GM18873 (cell line): ENCODE data around the gene UQCC2.

Experiments used
- ATAC-seq: cut with Tn5 transposase; IDR thresholded peaks from one replicate; pipeline ENCODE4 v1.9.1; 2021; ENCODE audit warnings: mild to moderate bottlenecking, moderate library complexity, moderate number of reproducible peaks; ENCODE audit not compliant: unreplicated experiment, low FRiP score

UQCC2 gene

DNA sequence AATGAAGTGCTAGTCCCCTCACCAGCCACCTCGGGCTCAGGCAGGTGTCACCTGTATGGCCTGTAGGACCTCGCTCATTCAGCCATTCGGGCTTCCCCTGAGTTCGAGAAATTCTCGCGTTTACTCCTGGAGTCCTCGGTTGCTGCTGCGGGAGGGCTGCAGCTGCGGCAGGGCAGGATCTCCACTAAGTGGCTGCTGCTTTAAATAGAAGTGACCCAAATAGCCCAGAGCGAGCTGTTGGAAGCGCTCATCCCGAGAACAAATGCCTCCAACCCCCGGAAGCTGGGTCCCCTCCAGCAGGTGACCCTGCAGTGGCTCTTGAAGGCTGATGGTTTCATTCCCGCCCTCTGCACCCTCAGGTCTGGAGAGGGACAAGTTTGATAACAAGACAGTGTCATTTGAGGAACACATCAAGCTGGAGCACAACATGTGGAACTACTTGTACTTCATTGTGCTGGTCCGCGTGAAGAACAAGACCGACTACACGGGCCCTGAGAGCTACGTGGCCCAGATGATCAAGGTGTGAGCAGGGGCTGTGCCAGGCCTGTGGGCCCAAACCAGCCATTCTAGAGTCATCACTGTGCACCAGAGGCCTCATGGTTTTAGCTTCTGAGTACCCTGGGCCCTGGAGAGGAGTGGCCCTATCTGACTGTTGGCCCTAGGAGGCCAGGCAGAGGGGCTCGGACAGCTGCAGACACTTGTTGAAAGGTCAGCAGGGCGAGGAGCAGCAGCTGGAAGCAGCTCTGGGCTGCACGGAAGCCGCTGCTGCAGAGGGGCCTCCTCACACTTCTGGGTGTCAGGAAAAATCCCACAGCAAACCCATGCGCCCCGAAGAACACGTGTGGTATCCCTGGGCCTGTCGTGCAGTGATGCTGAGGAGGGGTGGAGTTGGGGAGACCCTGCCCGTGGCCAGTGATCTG is 18.1 kb downstream of the UQCC2 start:
- no peak for ATAC-seq

DNA sequence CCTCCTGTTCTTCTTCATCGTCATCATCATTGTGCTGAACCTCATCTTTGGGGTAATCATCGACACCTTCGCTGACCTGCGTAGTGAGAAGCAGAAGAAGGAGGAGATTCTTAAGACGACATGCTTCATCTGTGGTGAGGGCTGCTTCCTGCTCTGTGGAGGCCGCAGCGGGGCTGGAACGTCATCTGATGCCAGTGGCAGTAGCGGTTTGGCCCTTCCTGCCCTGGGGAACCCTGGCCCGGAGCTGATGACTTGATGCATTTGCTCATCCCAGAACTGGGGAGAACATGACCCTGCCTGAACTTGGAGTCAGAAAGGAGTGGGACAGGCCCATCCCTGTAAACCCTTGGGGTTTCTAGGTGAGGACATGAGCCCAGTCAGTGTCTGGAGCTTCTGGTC is 18.7 kb downstream of the UQCC2 start:
- no peak for ATAC-seq

DNA sequence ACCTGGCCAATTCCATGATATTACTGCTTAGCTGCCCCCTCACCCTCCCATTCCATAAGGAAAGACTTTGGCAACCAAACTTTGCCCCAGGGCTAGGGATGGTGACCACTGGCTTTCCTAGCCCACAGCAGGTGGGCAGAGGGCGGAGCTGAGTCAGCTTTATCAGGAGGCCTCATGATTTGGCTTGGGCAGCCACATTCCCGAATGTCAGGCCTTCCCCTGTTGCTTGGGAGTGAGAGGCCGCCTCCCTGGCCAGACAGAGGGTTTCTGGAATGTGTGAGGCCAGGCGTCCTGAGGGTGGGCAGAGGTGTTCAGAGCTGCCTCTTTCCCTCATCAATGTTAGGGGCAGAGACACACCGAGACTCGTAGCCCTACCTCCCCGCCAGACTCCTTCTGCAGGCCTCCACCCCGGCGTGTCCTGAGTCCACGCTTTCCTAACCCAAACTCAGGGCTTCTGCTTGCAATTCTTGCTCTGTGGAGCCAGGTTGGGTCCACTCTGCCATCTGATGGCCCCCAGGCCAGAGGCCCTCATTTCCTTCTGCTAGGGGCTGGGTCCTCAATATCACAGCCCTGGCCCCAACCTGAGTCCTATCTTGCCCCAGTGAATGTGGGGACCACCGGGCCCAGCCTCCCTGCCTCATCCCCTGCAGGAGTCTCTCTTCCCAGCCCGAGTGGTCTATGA is 19.3 kb downstream of the UQCC2 start:
- no peak for ATAC-seq

DNA sequence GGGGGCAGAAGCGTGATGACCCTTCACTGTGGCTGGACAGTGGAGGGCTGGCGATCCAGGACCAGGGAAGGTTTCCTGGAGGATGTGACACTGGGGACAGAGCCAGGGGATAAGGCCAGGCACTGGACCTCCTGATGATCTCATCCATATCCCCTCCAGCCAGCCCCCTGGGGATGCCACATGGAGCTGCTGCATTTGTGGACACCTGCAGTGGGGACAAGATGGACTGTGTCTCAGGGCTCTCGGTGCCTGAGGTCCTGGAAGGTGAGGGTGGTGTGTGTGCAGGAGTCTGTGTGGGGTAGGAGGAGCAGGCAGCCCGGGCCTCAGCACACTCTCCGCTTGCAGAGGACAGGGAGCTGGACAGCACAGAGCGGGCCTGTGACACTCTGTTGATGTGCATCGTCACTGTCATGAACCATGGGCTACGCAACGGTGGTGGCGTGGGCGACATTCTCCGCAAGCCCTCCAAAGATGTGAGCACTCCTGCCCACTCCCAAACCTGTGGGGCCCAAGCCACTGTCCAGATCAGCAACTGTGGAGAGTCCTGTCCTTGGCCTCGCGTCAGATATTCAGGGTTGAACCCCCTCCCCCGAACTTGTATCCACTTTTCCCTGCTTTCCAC is 19.9 kb downstream of the UQCC2 start:
- no peak for ATAC-seq

DNA sequence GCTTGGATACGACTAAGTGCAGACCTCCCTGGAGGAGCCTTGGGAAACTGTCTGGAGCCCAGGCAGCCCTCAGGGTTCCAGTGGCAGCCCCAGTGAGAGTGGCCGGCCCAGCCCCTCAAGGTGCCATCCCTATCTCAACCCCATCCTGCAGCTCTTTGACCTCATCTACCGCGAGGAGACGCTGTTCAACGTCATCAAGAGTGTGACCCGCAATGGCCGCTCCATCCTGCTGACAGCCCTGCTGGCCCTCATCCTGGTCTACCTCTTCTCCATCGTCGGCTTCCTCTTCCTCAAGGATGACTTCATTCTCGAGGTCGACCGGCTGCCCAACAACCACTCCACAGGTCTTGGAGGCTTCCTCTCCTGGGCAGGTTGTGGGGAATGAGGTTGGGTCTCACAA is 20.7 kb downstream of the UQCC2 start:
- no peak for ATAC-seq

DNA sequence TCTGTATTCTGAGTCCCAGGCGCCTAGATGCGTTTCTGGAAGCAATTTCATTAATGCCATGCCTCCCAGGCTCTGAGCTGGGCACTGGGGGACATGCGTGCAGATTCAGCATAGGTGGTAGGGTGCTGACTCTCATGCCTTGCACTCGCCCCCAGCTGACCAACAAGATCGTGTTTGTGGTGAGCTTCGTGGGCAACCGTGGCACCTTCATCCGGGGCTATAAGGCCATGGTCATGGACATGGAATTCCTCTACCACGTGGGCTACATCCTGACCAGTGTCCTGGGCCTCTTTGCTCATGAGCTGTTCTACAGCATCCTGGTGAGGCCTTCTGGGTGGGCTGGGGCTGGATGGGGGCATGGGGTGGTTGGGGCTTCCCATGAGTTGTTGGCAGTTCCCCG is 21.6 kb downstream of the UQCC2 start:
- no peak for ATAC-seq

DNA sequence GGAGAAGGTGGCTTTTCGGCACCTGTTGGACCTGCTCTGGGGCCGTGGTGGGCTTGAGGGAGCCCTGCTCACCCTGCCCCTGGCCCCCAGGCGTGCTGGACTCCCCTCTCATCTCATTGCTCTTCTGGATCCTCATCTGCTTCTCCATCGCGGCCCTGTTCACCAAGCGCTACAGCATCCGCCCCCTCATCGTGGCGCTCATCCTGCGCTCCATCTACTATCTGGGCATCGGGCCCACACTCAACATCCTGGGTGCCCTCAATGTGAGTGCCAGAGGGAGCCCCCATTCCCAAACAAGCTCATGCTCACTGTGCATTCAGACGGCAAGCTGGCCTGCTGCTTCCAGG is 22.4 kb downstream of the UQCC2 start:
- no peak for ATAC-seq

DNA sequence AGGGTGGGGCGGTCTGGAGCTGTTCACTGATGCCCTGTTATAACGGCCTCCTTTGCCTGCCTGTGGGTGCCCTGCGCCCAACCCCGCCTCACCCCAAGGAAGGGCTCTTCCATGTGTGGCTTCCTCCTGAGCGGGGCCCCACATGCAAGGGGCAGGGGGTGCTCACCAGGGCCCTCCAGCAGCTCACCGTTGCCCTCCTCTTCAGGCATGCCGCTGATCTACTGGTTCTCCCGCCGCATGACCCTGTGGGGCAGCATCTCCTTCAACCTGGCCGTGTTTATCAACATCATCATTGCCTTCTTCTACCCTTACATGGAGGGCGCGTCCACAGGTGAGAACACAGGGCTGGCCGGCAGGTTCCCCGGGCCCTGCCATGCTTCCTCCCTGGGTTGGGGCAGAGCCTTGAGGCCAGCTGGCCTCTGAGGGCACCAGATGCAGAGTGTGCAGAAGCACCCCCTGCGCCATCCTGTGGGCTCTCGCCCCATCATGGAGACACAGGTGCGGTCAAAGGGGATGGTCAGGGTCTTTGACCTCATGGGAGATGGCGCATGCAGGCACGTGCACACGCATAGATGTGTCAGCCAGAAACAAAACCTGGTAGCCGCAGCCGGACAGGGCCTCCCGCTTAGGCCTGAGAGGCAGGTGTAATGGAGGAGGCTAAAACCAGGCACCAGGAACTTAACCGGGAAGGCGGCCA is 22.9 kb downstream of the UQCC2 start:
- no peak for ATAC-seq

DNA sequence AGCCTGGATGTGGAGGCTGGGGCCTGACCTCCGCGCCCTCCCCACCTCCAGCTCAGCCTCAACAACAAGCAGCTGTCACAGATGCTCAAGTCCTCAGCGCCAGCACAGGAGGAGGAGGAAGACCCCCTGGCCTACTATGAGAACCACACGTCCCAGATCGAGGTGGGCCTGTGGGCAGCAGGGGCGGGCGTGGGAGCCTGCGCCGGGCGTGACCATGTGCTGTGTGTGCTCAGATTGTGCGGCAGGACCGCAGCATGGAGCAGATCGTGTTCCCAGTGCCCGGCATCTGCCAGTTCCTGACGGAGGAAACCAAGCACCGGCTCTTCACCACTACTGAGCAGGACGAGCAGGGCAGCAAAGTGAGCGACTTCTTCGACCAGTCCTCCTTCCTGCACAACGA is 23.5 kb downstream of the UQCC2 start:
- ATAC-seq: no peak

DNA sequence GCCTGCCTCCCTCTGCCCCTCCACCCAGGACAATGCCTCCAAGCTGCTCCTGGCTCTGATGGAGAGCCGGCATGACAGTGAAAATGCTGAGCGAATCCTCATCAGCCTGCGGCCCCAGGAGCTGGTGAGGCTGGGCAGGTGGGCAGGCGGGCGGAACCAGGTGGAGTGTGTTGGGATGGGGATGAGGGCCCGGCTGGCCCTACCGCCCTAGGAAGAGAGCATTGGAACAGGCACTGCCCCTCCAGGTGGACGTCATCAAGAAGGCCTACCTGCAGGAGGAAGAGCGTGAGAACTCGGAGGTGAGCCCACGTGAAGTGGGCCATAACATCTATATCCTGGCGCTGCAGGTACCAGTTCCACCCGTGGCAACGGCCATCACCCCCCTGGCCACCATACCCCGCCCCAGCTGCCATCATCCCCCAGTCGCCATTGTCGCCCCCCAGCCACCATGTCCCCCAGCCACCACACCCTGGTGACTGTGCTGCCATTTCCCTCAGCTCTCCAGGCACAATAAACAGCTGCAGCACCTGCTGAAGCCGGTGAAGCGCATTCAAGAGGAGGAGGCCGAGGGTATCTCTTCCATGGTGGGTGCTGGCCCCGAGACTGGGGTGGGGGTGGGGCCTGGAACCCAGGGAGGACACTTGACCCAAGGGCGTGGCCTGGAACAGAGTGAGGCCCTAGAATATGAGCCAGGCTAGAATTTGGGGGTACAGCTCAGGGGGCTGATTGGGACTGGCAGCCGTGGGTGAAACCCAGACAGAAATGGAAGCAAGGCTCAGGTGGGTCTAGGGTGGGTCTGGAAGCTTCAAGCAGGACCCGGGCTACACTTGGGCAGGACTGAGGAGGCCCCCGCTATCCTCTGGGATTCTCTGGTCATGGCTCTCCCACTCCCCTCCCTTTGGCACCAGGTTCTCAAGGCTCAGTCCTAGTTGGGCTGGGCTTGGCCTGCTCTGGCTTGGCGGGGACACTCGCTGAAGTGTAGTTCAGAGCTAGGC is 24.2 kb downstream of the UQCC2 start:
- no peak for ATAC-seq

DNA sequence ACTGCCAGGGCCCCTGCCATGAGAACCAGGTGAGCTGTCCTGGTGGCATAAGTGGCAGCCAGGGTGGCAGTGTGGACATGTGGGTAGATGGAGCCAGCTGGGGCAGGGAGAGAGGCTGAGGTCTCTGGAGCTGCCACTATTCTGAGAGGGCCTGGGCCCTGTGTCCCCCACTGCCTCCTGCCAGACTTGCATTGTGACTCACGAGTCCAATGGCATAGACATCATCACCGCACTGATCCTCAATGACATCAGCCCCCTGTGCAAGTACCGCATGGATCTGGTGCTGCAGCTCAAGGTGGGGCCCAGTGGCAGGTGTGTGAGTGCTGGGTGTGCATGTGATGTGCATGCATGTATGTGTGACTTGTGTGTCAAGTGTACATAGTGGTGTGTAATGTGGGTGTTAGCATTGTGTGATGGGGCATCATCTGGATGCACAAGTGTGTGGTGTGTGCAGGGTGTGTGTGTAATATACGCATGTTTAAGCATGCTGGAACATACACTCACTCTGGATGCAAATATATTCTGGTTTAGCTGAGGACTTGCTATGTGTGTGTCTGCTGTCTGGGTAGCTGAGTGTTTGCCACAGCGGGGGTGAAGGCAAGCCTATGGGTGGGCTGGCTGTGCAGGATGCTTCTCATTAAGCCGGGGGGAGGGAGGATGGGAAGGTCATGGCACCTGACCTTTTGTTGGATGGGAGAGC is 25.1 kb downstream of the UQCC2 start:
- no peak for ATAC-seq

DNA sequence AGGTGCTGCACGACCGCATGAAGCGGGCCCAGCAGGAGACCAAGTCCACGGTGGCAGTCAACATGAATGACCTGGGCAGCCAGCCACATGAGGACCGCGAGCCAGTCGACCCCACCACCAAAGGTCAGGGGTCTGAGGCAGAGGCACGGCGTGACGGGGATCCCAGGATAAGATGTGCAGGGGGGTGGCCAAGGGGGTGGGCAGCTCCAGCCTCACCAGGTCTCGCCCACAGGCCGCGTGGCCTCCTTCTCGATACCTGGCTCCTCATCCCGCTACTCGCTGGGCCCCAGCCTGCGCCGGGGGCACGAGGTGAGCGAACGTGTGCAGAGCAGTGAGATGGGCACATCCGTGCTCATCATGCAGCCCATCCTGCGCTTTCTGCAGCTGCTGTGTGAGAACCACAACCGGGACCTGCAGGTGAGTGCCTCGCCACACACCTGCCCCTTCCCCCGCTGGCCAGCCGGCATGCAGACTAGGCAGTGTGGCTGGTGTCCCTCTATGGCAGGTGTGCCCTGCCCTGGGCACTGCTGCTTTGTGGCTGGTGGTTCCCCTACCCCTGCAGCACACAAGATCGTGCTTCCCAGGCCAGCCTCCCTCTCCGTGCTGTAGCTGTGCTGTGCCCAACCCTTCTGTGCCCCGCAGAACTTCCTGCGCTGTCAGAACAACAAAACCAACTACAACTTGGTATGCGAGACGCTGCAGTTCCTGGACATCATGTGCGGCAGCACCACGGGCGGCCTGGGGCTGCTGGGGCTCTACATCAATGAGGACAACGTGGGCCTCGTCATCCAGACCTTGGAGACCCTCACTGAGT is 25.9 kb downstream of the UQCC2 start:
- ATAC-seq: no peak

DNA sequence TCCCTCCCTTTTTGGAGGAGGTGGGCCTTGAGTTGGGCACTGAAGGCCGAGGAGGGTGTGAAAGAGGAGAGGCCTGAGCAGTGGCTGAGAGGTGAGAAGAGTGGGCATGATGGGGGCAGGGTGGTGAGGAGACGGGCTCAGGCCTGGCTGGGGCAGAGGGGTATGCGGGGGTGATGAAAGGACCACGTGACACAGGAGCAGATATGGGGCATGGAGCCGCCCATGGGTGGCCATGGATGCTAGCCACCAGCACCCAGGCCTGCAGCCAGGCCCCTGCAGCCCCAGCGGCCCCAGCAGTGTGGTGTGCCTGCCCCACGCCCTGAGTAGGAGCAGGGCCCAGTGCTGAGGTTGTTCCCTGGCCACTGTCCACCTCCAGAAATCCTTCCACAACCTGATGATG is 26.5 kb downstream of the UQCC2 start:
- no peak for ATAC-seq

DNA sequence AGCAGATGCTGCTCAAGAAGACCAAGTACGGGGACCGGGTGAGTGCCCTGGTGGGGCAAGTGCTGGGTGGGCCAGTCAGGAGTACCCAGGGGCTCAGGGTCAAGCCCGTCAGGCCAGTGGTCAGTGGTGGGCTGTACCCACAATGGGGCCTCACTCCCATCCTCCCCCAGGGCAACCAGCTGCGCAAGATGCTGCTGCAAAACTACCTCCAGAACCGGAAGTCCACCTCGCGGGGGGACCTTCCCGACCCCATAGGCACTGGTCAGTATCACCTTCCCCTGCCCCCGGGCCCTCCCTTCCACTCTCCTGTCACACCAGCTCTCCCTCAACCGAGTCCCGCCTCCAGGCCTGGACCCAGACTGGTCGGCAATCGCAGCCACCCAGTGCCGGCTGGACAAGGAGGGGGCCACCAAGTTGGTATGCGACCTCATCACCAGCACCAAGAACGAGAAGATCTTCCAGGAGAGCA is 27.0 kb downstream of the UQCC2 start:
- ATAC-seq: no peak

DNA sequence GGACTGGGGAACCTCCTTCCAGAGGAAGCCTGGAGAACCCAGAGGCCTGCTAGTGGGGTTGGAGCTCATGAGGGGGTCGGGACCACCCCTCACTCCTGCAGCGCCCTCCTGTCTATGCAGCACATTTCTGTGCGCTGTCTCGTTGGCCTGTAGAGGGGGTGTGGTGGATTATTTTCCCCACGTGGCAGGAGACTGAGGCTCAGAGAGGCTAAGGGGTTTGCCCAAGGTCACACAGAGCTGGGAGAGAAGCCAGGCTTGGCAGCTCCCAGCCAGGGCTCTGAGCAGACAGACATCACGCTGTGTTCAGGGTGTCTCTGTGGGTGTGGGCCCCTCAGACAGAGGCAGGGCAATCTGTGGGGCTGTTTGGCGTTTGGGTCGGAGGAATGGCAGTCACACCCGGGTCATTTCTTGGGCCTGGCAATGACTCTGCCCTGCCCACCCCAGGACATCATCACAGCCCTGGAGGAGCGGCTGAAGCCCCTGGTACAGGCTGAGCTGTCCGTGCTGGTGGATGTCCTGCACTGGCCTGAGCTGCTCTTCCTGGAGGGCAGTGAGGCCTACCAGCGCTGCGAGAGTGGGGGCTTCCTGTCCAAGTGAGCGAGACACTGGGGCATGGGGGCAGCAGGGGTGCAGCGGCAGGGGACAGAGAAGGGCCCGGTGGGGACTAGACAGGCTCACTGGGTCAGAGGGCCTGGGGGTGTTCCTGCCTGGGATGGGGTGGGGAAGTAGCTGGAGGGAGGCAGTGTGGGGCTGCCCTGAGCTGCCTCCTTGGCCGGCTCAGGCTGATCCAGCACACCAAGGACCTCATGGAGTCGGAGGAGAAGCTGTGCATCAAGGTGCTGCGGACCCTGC is 27.7 kb downstream of the UQCC2 start:
- no peak for ATAC-seq

DNA sequence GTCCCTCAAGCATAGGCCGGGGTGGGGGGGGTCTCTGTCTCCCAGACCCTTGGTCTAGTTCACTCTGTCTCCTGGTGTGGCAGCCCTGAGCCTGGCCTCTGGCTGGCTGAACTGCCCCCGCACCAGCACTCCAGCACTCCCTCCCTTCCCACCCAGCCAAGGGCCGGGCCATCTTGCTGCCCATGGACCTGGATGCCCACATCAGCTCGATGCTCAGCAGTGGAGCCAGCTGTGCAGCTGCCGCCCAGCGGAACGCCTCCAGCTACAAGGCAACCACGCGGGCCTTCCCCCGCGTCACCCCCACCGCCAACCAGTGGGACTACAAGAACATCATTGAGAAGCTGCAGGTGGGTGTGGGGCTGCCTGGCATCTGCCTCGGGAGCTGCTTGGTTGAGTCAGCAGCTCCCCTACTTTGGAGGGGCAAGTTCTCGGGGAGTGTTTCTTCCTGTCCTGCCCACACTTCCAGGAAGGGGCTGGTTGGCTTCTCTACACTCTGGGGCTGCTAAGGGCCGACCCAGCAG is 28.4 kb downstream of the UQCC2 start:
- no peak for ATAC-seq

DNA sequence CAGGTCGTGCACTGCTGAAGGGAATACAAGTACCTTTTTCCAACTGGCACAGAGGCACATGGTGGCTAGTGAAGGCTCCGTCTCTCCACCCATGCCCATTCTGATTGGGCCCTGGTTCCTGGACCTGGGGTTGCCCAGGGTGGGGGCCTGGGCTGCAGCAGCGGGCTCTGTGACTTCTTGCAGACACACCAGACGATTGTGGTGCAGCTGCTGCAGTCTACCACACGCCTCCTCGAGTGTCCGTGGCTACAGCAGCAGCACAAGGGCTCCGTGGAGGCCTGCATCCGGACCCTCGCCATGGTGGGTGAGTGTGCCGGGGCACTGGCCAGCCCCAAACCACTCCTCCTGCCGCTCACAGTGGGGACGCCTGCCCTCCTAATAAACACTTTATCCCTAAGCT is 29.2 kb downstream of the UQCC2 start:
- ATAC-seq: no peak
